Gastrocnemius medialis (tissue), 4 donors: Measurements from ENCODE around the gene CALML3.

Source experiments
- CTCF ChIP-seq, 5 experiments: fragments of 450-650 bp in 3 of 5; fragments of 200-600 bp in 2 of 5; sonication (generic) in 2 of 5; IDR thresholded peaks in 4 of 5; conservative IDR thresholded peaks in 1 of 5; 1 replicate in 4 of 5; 2 replicates in 1 of 5; pipeline ENCODE4 v1.5.1; 2016 to 2019; ENCODE audit warnings: antibody characterized with exemption in 5 of 5, mild to moderate bottlenecking in 3 of 5, moderate library complexity in 3 of 5
- POLR2A ChIP-seq, 2 donors: fragments of 450-650 bp; IDR thresholded peaks; one replicate each; pipeline ENCODE4 v1.6.1; 2017; ENCODE audit warnings: antibody characterized with exemption in 2 of 2, mild to moderate bottlenecking in 2 of 2, moderate library complexity in 2 of 2

DNA sequence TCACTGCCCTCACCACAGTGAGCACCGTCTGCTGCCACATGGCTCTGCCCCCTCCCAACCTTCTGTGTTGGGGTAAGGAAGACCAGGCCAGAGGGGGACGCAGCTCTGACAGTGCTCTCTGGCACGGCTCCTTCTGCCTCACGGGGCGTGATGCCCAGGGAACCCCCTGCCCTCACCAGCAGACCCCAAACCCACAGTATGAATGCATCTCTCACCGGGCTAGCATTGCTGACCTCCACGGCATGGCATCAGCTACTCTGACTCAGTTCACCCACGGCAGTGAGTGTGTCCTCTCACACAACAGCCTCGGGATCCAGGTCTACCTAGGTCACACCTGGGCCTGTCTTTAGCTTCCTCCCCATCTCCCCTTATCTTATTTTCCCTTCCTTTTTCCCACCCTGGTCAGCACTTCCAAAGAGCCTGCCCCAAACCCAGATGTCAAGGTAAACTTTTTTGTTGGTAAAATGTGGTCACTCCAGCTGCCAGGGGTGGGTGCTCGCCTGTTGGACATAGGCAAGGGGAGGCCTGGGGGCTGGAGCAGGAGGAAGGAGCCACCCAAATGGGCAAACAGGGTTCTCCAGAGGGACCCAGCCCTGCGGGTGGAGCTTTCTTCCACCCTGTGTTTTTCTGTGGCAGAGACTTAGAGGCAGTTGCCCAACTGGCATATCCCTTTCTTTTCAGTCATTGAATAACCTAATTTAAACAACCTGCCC is 4.4 kb downstream of the CALML3 start:
- TF ChIP-seq CTCF (IDR thresholded peaks at IDR 0.05 in 4 of 5, conservative IDR thresholded peaks at IDR 0.05 in 1 of 5) (no peak), POLR2A (IDR thresholded peaks at IDR 0.05) (no peak)
